ENCODE data around the gene PPM1H.

The PPM1H gene

DNA sequence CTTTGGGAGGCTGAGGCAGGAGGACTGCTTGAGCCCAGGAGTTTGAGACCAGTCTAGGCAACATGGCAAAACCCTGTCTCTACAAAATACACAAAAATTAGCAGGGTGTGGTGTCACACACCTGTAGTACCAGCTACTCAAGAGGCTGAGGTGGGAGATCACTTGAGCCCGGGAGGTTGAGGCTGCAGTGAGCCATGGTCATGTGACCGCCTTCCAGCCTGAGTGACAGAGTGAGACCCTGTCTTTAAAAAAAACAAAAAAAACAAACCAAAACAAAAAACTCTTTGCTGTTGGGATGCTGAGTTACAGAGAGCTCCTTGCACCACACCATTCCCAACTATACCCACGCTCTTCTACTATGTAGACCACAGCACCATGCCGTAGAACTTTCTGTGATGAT is 221.2 kb downstream of the PPM1H start:
- H3K4me3 ChIP-seq, result no peak overlapping the region
- DNase-seq, result no peak
- peaks cover 0 to 43% (median 11%) of the 10 kb centered on the region in 4 donors for H3K4me1 ChIP-seq
- H3K27me3 ChIP-seq, result no peaks in the 10 kb centered on the region
- H3K36me3 ChIP-seq, result no peaks in the 10 kb centered on the region
- TF ChIP-seq, protein P1, sequence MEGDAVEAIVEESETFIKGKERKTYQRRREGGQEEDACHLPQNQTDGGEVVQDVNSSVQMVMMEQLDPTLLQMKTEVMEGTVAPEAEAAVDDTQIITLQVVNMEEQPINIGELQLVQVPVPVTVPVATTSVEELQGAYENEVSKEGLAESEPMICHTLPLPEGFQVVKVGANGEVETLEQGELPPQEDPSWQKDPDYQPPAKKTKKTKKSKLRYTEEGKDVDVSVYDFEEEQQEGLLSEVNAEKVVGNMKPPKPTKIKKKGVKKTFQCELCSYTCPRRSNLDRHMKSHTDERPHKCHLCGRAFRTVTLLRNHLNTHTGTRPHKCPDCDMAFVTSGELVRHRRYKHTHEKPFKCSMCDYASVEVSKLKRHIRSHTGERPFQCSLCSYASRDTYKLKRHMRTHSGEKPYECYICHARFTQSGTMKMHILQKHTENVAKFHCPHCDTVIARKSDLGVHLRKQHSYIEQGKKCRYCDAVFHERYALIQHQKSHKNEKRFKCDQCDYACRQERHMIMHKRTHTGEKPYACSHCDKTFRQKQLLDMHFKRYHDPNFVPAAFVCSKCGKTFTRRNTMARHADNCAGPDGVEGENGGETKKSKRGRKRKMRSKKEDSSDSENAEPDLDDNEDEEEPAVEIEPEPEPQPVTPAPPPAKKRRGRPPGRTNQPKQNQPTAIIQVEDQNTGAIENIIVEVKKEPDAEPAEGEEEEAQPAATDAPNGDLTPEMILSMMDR (IDR thresholded peaks at IDR 0.05), result no peak
- intact Hi-C loops (cut with DNase I; ENCODE audit: low total_unique reads), result no loop called here
- H3K27ac ChIP-seq, result no peak overlapping the region
- no peaks in the 10 kb centered on the region for H3K9me3 ChIP-seq

DNA sequence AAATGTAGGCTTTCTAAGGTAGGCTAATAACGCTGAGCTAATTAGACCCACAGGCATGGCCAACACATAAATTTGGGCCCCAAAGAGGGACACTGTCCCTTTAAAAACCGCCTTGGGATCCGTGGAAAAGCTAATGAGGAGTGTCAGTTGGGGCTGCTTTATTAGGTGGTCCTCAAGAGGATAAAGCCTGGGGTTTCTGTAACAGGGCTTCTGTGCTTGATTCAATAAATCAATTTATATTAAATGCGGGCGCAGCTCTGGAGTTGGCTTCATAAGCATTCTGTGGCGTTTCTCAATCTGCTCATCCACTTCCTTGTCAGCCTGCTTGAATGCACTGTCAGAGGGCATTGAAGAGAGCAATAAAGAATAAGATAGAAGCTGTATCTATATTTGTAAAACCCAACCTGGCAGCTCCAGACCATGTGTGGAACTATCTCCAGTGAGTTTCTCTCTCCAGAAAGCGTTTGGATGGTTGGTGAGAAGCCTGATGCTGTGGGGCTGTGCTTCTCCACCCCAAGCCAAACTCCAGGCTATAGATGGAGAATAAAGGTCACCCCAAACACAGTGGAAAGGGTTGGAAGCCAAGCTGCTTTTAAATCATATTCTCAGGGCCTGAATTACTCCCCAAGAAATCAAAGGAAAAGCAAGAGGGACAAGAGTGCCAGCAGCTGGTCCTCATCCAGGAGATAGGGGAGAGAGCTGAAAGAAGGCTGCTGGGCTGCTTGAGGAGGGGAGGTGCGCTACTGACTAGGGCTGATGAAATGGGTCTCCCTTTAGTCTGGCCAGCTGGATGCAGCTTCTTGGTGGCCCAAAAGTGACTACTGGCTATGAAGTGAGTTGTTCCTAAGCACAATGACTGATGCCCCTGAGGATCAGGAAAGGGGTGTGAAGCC is 222.0 kb downstream of the PPM1H start:
- TF ChIP-seq, protein P1 (IDR thresholded peaks at IDR 0.05), result no peak
- no peak overlapping the region for H3K27ac ChIP-seq
- no peak overlapping the region for H3K4me3 ChIP-seq
- no peaks in the 10 kb centered on the region for H3K36me3 ChIP-seq
- DNase-seq, result no peak
- intact Hi-C loops (cut with DNase I; ENCODE audit: low total_unique reads), result no loop called here
- no peaks in the 10 kb centered on the region for H3K27me3 ChIP-seq
- H3K9me3 ChIP-seq, result no peaks in the 10 kb centered on the region
- peaks cover 0 to 37% (median 9%) of the 10 kb centered on the region in 4 donors for H3K4me1 ChIP-seq

DNA sequence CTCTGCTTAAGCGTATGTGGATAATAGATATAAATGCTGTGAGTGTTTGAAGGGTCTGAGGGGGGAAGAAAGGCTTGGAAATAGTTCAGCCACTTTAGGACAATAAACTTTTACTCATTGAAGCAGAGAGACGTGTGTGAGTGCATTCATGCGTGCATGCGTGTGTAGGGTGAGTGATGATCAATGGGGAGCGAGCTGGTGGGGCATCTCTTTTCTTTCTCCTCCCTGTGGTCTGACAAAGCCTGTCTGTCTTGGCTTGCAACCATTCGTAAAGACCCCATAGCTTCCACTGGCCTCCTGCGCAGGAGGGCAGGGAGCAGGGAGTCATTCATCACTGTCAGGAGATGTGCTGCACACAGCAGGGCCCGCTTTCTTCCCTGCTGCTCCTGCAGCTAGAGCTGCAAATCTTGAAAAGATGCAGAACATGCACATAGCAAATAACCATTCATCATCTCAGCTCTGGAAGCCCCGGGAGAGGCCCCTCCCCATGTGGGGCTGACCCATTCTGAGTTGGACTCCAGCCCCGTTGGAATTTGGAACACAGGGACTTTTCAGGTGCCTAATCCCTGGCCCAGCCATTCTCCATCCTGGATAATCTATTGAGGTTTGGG is 223.2 kb downstream of the PPM1H start:
- no peak for DNase-seq
- intact Hi-C loops (cut with DNase I; ENCODE audit: low total_unique reads), result no loop called here
- H3K27ac ChIP-seq, result no peak overlapping the region
- peaks cover 0 to 31% (median 9%) of the 10 kb centered on the region in 4 donors for H3K4me1 ChIP-seq
- no peaks in the 10 kb centered on the region for H3K27me3 ChIP-seq
- H3K36me3 ChIP-seq, result no peaks in the 10 kb centered on the region
- TF ChIP-seq, protein P1 (IDR thresholded peaks at IDR 0.05), result no peak
- H3K4me3 ChIP-seq, result no peak overlapping the region
- no peaks in the 10 kb centered on the region for H3K9me3 ChIP-seq

DNA sequence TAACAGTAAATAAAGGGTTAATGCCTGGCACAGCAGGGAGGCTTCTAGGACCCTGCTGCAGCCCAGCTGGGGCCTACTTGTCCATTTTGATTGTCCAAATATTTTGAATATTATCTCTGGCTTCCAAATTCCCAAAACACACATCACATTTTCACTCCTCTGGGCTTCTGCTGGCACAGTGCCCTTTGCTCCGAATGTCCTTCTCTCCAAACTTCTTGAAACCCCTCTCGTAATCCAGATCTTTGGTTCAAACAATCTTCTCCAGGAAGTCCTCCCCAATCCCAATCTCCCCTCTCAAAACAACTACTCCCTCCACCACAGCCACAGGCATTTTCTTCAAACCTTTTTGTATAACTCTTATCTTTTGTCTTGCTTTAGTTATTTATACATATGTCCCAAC is 225.6 kb downstream of the PPM1H start:
- Histone ChIP-seq H3K27me3 (no peaks in the 10 kb centered on the region), H3K27ac (no peak overlapping the region), H3K4me1 (peaks cover 0 to 23% (median 9%) of the 10 kb centered on the region in 4 donors), H3K9me3 (no peaks in the 10 kb centered on the region), H3K36me3 (no peaks in the 10 kb centered on the region), H3K4me3 (no peak overlapping the region)
- intact Hi-C loops (cut with DNase I; ENCODE audit: low total_unique reads), result no loop called here
- DNase-seq, result no peak
- TF ChIP-seq, protein P1 (IDR thresholded peaks at IDR 0.05), result no peak

DNA sequence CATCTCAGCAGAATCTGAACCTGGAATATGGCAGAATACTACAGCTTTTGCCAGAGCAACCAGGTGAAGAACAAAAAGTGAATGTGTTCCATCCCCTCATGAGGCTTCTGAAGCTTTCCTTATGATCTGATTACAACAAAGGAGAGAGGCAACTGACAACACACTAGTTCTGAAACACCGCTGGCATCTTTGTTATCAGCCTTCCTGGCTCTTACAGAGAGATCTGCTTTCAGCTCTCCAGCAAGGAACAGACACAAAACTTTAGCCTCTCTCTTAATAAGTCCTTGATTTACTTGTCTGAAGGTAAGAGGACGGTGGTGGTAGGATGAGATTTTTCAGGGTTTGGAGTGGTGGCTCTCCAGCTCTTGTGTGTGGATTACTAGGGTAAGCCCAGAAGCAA is 227.0 kb downstream of the PPM1H start:
- no peak overlapping the region for H3K4me3 ChIP-seq
- intact Hi-C loops (cut with DNase I; ENCODE audit: low total_unique reads), result no loop called here
- no peak overlapping the region for H3K27ac ChIP-seq
- TF ChIP-seq, protein P1 (IDR thresholded peaks at IDR 0.05), result no peak
- H3K4me1 ChIP-seq, result peaks cover 0 to 30% (median 22%) of the 10 kb centered on the region in 4 donors
- no peaks in the 10 kb centered on the region for H3K36me3 ChIP-seq
- no peaks in the 10 kb centered on the region for H3K9me3 ChIP-seq
- no peaks in the 10 kb centered on the region for H3K27me3 ChIP-seq
- no peak for DNase-seq
